Posterior cingulate gyrus (tissue), 11 donors: Measurements from ENCODE around the gene TMEM236.
"Not testable (repeated sequence)": the region's sequence is repeated elsewhere in the genome, so short reads cannot be mapped to it uniquely, and the experiment has no call there.

Experiments
- DNase-seq, 10 donors: peaks; one replicate each; pipeline versions ENCODE4 v3.0.0 to v3.0.0-alpha.2; 2020 to 2021; ENCODE audit warnings: mixed read lengths in 3 of 10
- intact Hi-C: fragments of 100-400 bp; cut with DNase I; formaldehyde crosslinking; loops from one replicate; pipeline ENCODE4 v1.15.1; 2023

The TMEM236 gene, protein sequence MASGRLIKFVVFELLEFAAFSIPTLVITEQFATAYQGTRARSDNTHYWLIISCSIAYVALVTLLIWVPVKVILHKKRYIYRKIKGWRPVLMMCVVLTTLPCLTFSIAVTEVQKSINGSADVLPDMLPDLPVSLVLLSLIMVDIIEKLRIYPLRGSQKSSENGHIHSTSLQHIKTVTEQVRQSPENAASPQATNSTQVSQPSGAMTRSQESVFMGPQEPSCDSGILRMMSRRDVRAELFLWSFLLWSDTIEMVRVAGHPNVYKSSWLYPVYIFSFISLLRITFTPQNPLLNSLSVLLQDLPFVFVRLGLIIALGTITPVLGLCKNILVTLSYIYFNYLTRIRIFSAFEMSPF

DNA sequence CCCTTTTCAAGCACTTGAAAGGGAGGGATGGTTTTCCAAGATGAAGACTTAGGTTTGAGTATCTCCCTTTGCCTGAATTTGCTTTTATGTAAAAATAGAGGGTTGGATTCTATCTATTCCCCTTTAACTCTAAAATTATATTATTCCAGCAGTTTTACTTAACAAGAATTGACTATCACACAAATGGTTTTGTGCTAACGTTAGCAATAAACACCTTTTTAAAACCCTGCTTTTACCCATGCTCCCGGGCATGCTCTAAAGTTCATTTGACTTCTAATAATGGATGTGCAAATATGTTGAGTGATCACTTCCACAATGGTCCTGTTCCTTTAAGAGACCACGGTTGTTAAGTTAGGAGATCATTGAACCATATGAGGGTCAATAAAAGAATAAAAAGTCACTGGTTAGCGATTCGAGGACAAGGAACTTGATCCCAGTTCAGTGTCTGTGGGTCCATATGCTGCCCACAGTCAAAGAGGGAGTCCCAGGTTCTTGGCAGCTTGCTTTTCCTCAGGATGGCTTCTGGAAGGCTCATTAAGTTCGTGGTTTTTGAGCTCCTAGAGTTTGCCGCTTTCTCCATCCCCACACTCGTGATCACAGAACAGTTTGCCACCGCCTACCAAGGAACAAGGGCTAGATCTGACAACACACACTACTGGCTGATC is at the start of gene TMEM236:
TMEM236 (plus strand) TSS at position 421 of the 665 bp plus-strand sequence; CDS start at position 516, 95 bp downstream.
- intact Hi-C loops = no loop called here
- no peak for DNase-seq

DNA sequence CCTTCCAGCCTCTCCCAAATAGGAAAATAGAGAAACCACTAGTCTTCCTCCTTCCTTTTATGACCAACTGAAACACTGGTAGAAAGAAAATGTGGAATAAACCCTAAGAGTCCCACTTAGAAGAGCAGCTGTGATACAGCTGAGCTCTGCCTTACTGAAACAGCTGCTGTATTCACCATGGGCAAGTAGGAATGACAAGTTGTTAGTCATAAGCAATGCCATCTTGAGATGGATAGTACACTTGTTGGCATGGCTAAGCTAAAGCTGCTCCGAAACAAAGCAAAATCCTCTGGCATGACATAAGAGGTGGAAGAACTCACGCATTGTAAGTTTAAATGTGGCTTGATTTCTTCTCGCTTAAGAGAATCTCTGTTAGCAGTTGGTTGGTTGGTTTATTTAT is 48.3 kb upstream of the TMEM236 start:
- DNase-seq = no peak
- intact Hi-C loops = no loop called here

DNA sequence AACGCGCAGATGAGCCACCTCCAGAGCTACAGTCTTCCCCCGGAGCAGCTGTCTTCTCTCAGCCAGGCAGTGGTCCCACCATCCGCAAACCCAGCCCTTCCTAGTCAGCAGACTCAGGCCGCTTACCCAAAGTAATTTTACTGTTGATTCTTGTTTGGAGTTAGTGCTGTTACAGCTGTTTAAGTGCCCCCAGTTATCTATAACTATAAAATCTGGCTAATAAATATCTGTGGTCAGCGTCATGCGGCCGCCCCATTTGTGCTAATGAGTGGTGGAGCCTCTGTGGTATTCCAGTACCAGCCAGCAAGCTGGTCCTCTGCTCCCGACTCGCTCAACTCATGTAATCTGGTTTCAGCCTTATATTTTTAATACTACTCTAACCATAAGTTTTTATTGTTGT is 43.2 kb upstream of the TMEM236 start:
- intact Hi-C loops = no loop called here
- no peak for DNase-seq

DNA sequence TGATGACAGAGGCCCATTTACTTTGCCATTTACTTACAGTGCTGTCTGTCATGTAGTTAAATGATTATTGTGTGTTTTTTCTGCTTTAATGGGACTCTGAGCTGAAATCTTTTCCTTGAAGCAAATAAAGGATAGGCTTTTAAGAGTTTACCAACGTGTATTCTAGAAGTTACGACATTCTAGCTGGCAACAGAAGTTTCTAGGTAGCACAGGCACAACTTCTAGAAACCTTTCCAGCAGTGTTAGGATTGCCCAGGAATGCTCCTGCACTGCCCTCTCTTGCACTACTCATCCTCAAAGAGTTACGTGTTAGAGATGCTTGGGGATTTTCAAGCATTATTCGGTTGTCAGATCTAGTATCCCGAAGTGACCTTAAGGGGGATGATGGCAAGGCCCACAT is 42.5 kb upstream of the TMEM236 start:
- no peak for DNase-seq
- intact Hi-C loops = no loop called here

DNA sequence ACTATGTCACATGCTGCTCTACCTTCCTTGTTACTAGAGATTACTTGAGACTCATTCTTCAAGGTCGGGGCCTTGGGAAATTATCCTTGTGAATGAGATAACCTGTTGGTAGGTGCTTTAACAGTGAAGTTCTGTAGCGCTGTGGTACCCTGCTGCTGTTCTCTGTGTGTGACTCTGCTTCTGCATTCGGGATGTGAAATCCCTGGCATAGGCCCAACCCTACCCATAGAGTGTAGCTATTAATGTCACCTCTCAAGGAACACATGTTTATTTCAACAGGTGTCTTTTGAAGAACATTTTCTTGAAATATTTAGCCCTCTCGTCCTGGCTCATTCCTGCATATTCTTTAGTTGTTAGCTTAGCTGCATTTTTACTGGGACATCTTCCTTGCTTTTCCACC is 41.8 kb upstream of the TMEM236 start:
- no peak for DNase-seq
- intact Hi-C loops = no loop called here

DNA sequence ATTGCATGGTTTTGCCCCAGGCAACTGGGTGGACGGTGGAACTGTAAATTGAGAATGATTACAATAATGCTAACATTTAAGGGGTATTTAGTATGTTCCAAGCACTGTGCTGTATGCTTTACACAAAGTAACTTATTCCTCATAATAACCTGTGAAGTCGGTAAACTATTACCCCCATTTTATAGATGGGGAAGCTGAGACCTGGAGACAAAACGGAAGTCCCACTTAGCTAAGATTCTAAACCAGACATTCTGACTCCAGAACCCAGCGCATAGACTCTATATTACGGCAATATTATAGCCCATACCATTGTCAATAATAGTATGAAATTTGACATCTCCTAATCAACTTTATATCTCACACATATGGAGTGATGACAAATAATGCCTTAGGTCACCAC is 39.9 kb upstream of the TMEM236 start:
- no peak for DNase-seq
- intact Hi-C loops = no loop called here

DNA sequence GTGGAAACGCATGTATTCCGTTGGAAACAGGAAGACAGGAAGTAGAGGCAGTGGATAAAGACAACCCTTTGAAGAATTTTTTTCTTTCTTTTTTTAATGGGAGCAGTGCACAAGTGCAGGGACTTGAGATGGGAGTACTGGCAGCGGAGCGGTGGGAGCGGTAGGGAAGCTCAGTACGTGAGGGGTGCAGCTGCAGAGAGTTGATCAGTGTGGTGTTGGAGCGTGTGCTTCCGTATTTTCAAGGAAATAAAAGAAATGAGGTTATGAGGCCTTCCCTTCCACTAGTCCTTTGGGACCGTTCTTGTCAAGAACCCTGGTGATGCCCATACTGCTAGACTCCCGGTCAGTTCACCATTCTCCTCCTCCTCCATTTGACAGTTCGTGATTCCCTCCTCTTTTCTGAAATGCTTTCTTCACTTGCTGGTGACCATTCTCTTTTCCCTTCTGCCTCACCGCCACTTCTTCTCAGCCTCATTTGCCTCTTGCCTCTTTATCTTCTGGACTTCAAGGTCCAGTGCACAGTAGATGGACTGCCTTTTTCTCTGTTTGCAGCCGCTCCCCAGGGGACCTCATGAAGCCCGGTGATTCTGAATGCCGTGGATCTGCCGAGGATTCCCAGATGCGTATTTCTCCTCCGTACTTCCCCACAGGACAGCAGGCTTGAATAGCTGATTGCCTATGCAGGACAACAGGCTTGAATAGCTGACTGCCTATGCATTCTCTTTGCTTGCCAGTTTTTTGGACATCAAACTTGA is 39.1 kb upstream of the TMEM236 start:
- peak in 1 of 10 donors; percentile 70 for DNase-seq
- intact Hi-C loops = no loop called here

DNA sequence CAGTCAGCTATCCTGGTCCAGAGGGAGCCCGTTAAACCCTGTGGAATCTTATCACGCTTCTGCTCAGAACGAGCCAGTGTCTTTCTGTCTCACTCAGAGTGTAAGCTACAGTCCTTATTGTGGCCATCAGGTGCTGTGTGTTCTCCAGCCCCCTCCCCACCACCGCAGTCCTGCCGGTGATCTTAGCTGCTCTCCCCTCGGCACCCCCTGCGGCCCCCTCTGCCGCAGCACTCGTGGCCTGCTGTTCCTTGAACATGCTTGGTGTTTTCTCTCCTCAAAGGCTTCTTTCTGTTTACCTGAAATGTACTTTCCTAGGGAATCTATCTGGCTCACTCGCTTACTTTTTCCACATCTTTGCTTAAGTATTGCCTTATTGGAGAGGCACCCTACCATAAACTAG is 38.2 kb upstream of the TMEM236 start:
- intact Hi-C loops = no loop called here
- DNase-seq = no peak

DNA sequence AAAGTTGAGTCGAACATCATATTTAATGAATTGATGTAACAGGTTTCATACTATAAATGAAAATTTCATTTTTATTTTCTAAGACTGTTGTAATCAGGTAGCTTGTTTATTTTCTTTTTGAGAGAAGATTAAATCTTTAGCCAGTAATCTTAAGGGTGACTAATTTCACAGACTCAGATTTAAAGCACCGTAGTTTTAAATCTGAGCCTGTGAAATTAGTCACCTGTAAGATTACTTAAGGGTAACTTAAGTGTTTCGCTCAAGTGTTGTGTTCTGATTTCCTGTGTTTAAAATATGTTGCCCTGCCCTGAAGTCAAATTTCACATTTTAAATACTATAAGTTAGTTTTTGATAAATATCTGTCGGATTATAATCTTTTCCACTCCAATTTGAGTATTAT is 35.8 kb upstream of the TMEM236 start:
- no peak for DNase-seq
- intact Hi-C loops = no loop called here

DNA sequence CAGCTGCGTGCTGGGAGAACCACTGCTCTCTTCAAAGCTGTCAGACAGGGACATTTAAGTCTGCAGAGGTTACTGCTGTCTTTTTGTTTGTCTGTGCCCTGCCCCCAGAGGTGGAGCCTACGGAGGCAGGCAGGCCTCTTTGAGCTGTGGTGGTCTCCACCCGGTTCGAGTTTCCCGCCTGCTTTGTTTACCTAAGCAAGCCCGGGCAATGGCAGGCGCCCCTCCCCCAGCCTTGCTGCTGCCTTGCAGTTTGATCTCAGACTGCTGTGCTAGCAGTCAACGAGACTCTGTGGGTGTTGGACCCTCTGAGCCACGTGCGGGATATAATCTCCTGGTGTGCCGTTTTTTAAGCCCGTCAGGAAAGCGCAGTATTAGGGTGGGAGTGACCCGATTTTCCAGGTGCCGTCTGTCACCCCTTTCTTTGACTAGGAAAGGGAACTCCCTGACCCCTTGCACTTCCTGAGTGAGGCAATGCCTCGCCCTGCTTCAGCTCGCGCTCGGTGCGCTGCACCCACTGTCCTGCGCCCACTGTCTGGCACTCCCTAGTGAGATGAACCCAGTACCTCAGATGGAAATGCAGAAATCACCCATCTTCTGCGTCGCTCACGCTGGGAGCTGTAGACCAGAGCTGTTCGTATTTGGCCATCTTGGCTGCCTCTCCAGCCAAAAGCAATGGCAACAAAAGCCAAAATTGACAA is 29.5 kb upstream of the TMEM236 start:
- intact Hi-C loops, DNase-seq: not testable (repeated sequence)

DNA sequence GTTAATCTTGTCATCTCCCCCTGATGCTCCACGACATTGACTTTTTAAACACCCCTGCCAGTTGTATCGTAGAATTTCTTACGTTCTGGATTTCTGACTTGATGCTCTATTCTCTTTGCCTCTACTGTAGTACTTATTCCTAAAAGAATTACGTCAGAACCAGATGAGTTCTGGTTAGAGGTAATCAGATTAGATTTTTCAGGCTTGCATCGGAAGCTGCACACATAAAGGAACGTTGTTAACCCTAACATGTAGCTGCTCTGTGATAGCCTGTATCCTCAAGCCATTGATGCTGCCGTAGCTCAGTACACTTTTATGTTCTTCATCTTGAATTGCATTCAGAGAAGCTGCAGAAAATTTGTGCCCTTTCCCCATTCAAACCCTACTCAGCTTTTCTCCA is 26.3 kb upstream of the TMEM236 start:
- no peak for DNase-seq
- intact Hi-C loops = no loop called here

DNA sequence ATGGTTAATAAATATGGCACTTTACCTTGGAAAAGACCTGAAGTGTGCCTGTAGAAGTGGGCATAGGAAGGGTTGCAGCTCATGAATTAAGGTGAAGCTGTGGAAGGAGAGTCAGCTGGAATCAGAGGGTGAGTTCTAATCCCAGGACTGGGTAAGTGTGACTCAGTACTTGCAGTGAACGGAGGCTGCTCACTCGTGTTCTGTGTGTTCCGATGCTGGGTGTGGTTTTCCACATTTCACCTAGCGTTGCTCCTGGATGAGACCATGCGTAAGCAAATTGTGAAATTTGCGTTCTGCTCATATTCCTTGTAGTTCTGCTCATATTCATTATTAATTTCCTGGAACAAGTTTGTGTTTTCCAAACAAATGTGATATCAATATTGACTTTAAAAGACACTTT is 22.4 kb upstream of the TMEM236 start:
- intact Hi-C loops = no loop called here
- DNase-seq = no peak

DNA sequence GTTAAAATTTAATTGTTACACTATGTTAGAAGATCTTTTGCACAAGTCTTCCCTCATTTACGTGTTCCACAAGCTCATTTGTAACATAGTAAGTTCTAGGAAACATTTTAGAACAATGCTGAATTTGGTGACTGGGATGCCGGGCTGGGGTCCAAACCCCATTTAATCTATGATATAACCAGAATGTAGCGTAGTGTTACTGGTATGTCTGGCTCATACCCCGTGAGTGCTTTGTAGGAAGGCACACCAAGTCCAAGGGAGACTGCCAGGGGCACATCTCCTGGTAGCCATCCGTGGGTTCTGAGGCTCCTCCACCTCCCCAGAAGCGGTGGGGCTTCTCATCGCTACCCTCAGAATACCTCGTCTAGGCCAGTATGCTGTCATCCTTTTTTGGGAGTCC is 21.3 kb upstream of the TMEM236 start:
- DNase-seq = no peak
- intact Hi-C loops = no loop called here

DNA sequence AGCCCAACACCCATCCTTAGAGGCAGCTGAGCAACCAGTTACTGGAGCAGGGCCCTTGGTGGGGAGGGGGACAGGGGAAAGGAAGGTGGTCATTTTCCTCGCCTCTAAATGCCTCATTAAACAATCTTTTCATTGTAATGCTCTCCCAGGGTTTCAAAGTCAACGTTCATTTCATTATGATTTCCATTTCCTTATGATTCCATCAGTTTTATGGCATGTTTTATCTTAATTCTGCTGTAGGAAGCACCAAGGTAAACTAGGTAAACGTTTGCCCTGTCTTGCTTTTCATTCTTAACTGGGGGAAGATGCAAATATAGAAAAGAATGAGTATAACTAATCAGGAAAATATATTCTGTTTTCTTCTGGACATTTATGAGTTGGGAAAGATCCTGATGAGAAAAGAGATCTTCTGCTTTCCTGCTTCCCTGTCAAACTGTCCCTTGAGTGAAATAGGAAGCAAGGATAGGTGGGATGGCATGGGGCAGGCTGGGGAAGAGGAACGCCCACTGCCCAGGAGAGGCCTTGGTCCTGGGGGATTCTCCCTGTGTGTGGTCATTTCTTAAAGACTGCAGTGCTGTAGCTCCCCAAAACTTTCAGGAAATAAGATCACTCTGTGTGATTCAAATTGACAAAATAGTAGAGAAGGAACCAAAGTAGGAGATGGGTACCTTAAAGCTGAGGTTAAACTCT is 20.5 kb upstream of the TMEM236 start:
- intact Hi-C loops = no loop called here
- no peak for DNase-seq

DNA sequence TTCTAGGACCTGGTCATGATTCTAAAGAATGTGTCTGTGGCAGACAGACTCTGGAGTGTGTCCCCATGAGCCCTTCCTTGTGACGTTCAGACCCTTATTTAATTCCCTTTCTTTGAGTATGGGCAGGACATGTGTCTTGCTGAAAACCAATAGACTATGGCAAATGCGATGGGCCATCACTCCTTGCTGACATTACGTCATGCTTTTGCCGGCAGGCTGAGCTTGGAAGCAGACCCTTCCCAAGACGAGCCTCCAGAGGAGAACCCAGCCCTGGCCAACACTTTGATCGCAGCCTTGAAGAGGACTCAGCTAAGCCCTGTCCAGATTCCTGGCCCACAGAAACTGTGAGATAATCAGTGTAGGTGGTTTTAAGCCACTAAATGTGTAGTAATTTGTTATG is 18.4 kb upstream of the TMEM236 start:
- intact Hi-C loops = no loop called here

DNA sequence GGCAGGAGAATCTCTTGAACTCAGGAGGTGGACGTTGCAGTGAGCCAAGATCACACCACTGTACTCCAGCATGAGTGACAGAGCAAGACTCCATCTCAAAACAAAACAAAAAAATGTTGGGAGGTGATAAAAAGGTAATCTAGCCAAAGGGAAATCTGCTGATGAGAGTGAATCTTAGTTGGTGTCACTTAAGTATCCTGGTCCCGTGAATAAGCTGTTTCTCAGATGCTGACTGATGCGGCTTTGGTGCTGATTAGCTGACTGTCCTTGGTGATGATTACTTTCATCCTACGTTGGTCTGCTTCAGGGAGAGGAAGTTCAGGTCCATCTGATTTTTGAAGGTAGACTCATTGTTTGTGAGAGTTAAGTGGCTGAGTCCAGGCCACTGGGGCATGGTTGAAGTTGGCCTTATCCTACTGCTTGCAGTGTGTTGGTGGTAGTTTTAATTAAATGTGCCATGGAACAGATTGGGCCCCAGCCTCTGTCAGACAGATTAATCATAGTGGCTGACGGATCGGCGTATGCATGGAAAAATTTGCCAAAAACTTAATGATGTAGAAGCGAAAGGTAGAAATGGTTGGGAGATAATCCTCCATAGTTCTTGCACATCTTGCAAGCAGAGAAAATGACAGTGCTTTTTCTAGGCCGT is 17.4 kb upstream of the TMEM236 start:
- intact Hi-C loops = no loop called here
- DNase-seq = no peak

More for the DNA sequence above, 18.4 kb upstream of the TMEM236 start:
- no peak for DNase-seq

DNA sequence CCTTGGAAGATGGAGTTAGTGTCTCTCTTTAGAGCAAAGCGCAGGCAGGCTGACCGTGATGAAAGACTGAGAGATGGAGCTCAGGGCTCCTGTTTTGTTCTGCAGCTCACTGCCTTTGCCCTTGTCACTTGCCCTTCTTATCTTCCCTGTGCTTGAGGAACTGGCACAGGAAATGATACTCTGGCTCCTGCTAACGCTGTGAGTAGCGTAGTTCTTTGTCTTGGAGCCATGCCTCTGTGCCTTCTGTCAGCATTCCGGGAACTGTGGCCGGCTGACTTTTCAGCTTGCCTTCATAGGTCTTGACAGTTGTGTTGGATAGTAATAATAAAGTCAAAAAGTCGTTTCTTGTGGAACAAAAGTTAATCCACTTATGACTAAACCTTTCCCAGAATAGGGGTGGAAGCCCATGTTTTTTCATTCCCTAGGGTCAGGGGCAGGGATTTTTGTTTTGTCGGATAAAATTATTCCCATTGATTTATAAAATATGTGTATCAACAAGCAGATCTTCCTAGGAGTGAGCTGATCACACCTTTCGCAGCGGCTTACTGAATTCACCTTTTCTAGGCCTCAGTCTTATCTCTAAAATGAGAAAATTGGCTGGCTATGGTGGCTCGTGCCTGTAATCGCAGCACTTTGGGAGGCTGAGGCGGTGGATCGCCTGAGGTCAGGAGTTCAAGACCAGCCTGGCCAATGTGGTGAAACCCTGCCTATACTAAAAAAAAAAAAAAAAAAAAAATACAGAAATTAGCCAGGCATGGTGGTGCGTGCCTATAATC is 16.6 kb upstream of the TMEM236 start:
- DNase-seq = no peak
- intact Hi-C loops = no loop called here

DNA sequence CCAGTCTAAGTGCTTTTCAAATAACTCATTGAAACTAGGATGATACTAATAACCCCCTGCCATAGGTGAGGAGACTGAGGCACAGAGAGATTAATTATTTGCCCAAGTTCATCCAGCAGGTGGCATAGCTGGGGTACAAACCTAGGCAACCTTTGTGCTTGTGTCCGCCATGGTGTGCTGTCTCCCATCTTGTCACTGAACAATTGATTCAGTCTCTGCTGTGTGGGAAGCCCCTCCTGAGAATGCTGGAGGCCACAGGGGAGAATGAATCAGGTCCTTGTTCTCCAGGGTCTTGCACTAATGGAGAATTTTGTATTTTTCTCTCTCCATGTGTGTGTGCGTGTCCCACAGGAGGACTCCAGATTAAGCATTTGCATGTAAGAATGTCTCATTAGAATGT is 15.8 kb upstream of the TMEM236 start:
- intact Hi-C loops = no loop called here
- no peak for DNase-seq
